HG03571 (cell line): ENCODE results near the gene VWA8.

Source experiments
- ATAC-seq: cut with Tn5 transposase; IDR thresholded peaks from one replicate; pipeline ENCODE4 v1.9.1; 2021; ENCODE audit not compliant: unreplicated experiment

The VWA8 gene

DNA sequence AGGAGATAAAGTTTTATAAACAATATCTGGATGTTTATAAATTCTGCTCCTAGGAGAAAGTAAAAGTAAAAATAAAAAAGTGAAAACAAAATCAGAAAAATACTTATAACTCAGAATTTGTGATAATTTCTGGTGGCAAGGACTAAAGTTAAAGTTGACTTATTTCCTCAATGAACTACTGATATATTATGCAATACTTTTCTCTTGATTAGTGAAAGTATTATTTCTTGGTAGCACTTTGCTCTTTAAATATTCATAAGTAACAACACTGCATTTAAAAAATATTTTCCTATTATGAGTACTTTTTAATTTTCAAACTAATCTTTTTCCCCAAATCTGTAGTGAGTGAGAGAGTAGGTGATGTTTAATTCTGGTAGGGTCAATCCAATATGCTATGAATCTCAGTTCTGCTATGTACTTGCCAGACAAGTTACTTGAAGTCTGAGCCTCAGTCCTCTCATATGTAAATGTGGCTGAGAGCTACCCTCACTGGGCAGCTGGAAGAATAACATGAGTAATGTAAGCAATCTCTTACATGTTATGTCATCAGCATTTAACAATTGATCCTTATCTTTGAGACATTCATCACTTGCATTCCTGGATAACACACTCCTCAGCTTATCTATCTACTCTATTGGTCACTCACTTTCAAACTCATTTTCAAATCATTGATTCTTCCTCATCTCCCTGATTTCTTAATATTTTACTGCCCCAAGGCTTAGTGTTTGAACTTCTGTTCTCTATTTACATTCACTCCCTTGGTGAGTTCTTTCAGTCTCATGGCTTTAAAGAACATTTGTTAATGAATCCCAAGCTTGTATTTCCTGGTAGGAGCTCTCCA is 264.5 kb downstream of the VWA8 start:
- ATAC-seq, result no peak

GRCh38 chr13:41694545-41695301 is 266.2 kb downstream of the VWA8 start:
- no peak for ATAC-seq

- ATAC-seq, result no peak
These were observed 267.5 kb downstream of the VWA8 start for GRCh38 chr13:41693434-41693833.

DNA sequence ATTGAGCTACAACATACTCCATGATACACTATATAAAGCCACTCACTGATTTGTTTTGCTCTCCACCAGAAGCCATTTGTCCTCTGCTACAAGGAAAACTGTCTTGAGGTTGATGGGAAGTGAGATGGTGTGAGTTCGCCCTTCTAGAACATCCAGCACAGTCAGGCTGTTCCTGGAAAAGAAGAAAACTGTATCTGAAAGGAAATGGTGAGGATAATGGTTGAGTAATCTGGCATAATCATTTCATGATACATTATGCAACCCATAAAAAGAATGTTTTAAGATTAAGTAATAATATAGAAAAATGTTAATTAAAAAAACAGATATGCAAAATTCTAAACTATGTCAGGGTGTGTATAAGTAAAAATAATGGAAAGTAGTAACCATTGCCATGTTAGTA is 269.6 kb downstream of the VWA8 start:
- no peak for ATAC-seq

DNA sequence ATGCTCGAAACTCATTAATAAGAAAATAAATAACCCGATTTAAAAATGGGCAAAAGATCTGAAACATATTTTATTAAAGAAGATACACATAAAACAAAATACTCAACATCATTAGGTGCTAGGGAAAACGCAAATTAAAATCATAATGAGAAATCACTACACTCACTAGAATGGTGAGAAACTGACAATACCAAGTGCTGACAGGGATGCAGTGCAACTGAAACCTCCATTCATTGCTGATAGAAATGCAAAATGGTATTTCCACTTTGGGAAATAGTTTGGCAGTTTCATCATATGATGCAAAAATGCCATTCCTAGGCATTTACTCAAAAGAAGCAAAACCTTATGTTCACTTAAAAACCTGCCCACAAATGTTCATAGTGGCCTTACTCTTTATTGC is 278.1 kb downstream of the VWA8 start:
- ATAC-seq, result no peak

- no peak for ATAC-seq
These were observed 278.9 kb downstream of the VWA8 start for GRCh38 chr13:41682001-41682400.

DNA sequence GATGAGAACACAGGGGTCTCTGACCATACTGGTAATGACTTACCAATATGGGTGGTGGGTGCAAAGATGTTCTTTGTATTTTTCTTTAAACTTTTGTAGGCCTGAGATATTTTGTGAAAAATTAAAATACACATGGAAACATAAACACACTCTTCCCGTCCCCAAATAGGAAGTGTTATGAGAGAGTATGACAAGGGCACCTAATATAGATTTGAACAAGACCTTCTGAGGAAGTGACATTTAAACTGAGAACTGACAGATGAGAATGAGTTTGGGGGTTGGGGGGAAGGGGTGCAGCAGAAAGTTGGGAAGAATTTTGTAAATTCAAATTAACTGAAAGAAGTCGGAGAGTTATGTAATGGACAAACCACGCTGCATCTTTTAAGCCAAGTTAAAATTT is 279.3 kb downstream of the VWA8 start:
- ATAC-seq, result no peak

- no peak for ATAC-seq
These were observed 280.0 kb downstream of the VWA8 start for GRCh38 chr13:41680900-41681299.

DNA sequence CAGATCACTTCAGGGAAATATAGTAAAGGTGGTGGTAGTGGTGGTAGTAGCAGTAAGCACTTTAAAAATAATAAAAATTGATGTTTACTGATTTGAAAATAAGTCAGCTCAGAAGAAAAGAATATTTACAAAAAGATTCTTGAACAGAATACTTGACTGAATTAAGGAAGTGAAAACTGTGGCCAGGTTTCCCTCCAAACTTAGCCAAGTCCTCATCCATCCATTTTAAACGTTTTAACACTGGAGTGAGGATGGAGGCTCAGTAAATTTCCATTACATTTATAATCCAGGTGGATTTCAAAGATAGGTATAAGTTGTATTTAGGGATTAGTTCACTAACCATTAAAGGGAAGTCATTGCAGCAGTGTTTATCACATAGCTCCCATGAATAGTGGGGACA is 282.1 kb downstream of the VWA8 start:
- ATAC-seq, result no peak

- ATAC-seq, result no peak
These were observed 282.7 kb downstream of the VWA8 start for GRCh38 chr13:41678249-41678648.

- no peak for ATAC-seq
These were observed 285.6 kb downstream of the VWA8 start for GRCh38 chr13:41675306-41675705.

DNA sequence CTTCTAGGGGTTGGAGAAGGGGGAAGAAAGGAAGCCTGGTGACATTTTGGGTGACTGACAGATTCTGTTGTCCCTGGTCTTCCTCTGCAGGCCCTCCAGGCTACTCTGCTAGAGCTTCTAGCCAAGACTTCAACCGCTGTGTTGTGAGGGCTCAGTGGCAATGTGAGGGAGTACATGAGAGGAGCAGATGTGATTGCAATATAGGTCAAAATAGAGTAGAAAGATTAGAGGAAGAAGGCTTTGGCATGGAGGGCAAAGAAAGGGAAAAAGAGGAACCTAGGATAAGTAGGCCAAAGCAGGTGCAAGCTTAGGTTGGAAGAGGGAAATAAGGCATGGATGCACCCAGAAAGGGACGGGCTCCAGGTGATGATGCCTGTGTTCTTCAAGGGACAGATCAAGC is 286.7 kb downstream of the VWA8 start:
- ATAC-seq, result no peak

GRCh38 chr13:41673640-41674039 is 287.3 kb downstream of the VWA8 start:
- ATAC-seq, result no peak

- ATAC-seq, result no peak
These were observed 290.0 kb downstream of the VWA8 start for GRCh38 chr13:41670873-41671443.

GRCh38 chr13:41668130-41668757 is 292.7 kb downstream of the VWA8 start:
- ATAC-seq, result peak; percentile 77

GRCh38 chr13:41666644-41667043 is 294.3 kb downstream of the VWA8 start:
- no peak for ATAC-seq

GRCh38 chr13:41660411-41660810 is 300.5 kb downstream of the VWA8 start:
- ATAC-seq, result no peak

- ATAC-seq, result no peak
These were observed 302.8 kb downstream of the VWA8 start for GRCh38 chr13:41658057-41658661.

- ATAC-seq, result no peak
These were observed 304.9 kb downstream of the VWA8 start for GRCh38 chr13:41655997-41656396.

- ATAC-seq, result no peak
These were observed 306.1 kb downstream of the VWA8 start for GRCh38 chr13:41654796-41655195.

GRCh38 chr13:41652735-41653361 is 308.1 kb downstream of the VWA8 start:
- ATAC-seq, result no peak
